PC-9 (cell line): ENCODE results near the gene CST8. TPM values are rescaled to one million over a fixed set of nuclear protein-coding genes. Genes with fewer than 3 reads are reported as not detected.

Source experiments
- BruUV-seq: library from RNA; stranded (reverse); fragments of 400-500 nt; replicated peaks from 2 replicates; lab custom pipeline; 2021; lab: Mats Ljungman, UMichigan
- CTCF ChIA-PET: fragments of 300-600 bp; sonication (Branson Sonifier 250); formaldehyde crosslinking; loops from one replicate; lab custom pipeline; 2022; ENCODE audit warnings: antibody characterized with exemption; lab: Charles Lee
- POLR2A ChIA-PET: fragments of 300-600 bp; sonication (Branson Sonifier 250); formaldehyde crosslinking; loops from one replicate; lab custom pipeline; 2022; ENCODE audit warnings: antibody characterized with exemption; ENCODE audit not compliant: unreplicated experiment; lab: Charles Lee
- DNase-seq, 2 experiments: peaks; one replicate each; pipeline versions ENCODE4 v3.0.0 to v3.0.0-alpha.2; 2015 to 2022; ENCODE audit warnings: mixed read lengths in 1 of 2
- H2AFZ ChIP-seq: fragments of 200-600 bp; sonication (generic); 2 replicates; pipeline ENCODE4 v1.8.1; 2017; ENCODE audit warnings: antibody characterized with exemption
- H3F3A ChIP-seq: fragments of 200-600 bp; sonication (generic); 2 replicates; pipeline ENCODE4 v1.8.1; 2017; ENCODE audit warnings: antibody characterized with exemption, mild to moderate bottlenecking, low read depth; ENCODE audit not compliant: insufficient read depth
- H3K27ac ChIP-seq: fragments of 200-600 bp; sonication (generic); 2 replicates; pipeline ENCODE4 v1.6.1; 2016; ENCODE audit warnings: mixed run types
- H3K27me3 ChIP-seq: fragments of 200-600 bp; sonication (generic); 2 replicates; pipeline ENCODE4 v1.6.1; 2016; ENCODE audit warnings: low read depth, mixed run types; ENCODE audit not compliant: insufficient read depth
- H3K36me3 ChIP-seq: fragments of 200-600 bp; sonication (generic); 2 replicates; pipeline ENCODE4 v1.6.1; 2016; ENCODE audit warnings: low read depth, mixed run types
- H3K4me1 ChIP-seq: fragments of 200-600 bp; sonication (generic); replicated peaks from 2 replicates; pipeline ENCODE4 v1.6.1; 2016; ENCODE audit warnings: mixed run types; ENCODE audit not compliant: insufficient read depth
- H3K4me2 ChIP-seq: fragments of 200-600 bp; sonication (generic); 2 replicates; pipeline ENCODE4 v1.6.1; 2017; ENCODE audit warnings: mixed run types
- H3K4me3 ChIP-seq: fragments of 200-600 bp; sonication (generic); 2 replicates; pipeline ENCODE4 v1.6.1; 2016; ENCODE audit warnings: mixed run types
- H3K79me2 ChIP-seq: fragments of 200-600 bp; sonication (generic); 2 replicates; pipeline ENCODE4 v1.6.1; 2017; ENCODE audit warnings: low read depth, mixed run types
- H3K9me2 ChIP-seq: fragments of 200-600 bp; sonication (generic); 2 replicates; pipeline ENCODE4 v1.8.1; 2017; ENCODE audit warnings: mild to moderate bottlenecking; ENCODE audit not compliant: insufficient read depth
- H3K9me3 ChIP-seq: fragments of 200-600 bp; sonication (generic); 2 replicates; pipeline ENCODE4 v1.8.1; 2016; ENCODE audit warnings: low read depth; ENCODE audit not compliant: insufficient read depth
- H4K20me1 ChIP-seq: fragments of 200-600 bp; sonication (generic); 2 replicates; pipeline ENCODE4 v1.8.1; 2017; ENCODE audit not compliant: insufficient read depth
- CTCF ChIP-seq: fragments of 200-600 bp; sonication (generic); conservative IDR thresholded peaks from 2 replicates; pipeline ENCODE4 v1.6.1; 2017; ENCODE audit warnings: mixed run types, antibody characterized with exemption, mild to moderate bottlenecking, moderate library complexity
- EZH2 ChIP-seq: fragments of 200-600 bp; sonication (generic); IDR thresholded peaks from 2 replicates; pipeline ENCODE4 v1.8.0; 2017; ENCODE audit warnings: antibody characterized with exemption, low read depth
- intact Hi-C: fragments of 100-400 bp; cut with micrococcal nuclease; formaldehyde crosslinking; loops from one replicate; pipeline ENCODE4 v1.10.0; 2022; ENCODE audit not compliant: unreplicated experiment
- total RNA-seq: library from RNA; stranded (reverse); gene quantifications from 2 replicates; pipeline ENCODE4 v1.2.3, GENCODE V29; 2021

The CST8 gene
- total RNA-seq, 1 experiment from 2014 or later: not detected

GRCh38 chr20:23526850-23527249 is 35.9 kb downstream of the CST8 start:
- no peak overlapping the region for H3K4me3 ChIP-seq
- H3K27ac ChIP-seq: no peak overlapping the region
- H3K27me3 ChIP-seq: peaks cover 4% of the 10 kb centered on the region; the same call in 1 of the 2 replicates
- ChIA-PET CTCF (interaction anchor here (0.7 kb wide), 1 partner anchor 7 kb away, joined by 7 read pairs; no protein-coding TSS in a partner anchor), POLR2A (no interaction called here)
- no TSS peak for BruUV-seq
- H3K36me3 ChIP-seq: no peaks in the 10 kb centered on the region
- no peak overlapping the region for H3K4me2 ChIP-seq
- TF ChIP-seq EZH2 (no peak), CTCF (no peak)
- H3K4me1 ChIP-seq: no peaks in the 10 kb centered on the region
- H3F3A ChIP-seq: no peaks in the 10 kb centered on the region
- H2AFZ ChIP-seq: no peak overlapping the region
- peaks cover 22% of the 10 kb centered on the region for H3K9me3 ChIP-seq
- intact Hi-C loops: no loop called here
- no peaks in the 10 kb centered on the region for H3K9me2 ChIP-seq
- no peaks in the 10 kb centered on the region for H4K20me1 ChIP-seq
- no peaks in the 10 kb centered on the region for H3K79me2 ChIP-seq
- DNase-seq: peak in 1 of 2 experiments; percentile 6

- H3K4me3 ChIP-seq: no peak overlapping the region
- intact Hi-C loops: no loop called here
- TF ChIP-seq EZH2 (no peak), CTCF (no peak)
- H3F3A ChIP-seq: no peaks in the 10 kb centered on the region
- H3K9me3 ChIP-seq: peaks cover 22% of the 10 kb centered on the region
- no TSS peak for BruUV-seq
- peak in 1 of 2 experiments; percentile 15 for DNase-seq
- ChIA-PET CTCF (no interaction called here), POLR2A (no interaction called here)
- H3K36me3 ChIP-seq: no peaks in the 10 kb centered on the region
- H3K4me1 ChIP-seq: no peaks in the 10 kb centered on the region
- H3K79me2 ChIP-seq: no peaks in the 10 kb centered on the region
- no peaks in the 10 kb centered on the region for H3K27me3 ChIP-seq
- no peak overlapping the region for H3K27ac ChIP-seq
- no peaks in the 10 kb centered on the region for H4K20me1 ChIP-seq
- no peak overlapping the region for H2AFZ ChIP-seq
- no peaks in the 10 kb centered on the region for H3K9me2 ChIP-seq
- H3K4me2 ChIP-seq: no peak overlapping the region
These were observed 38.0 kb downstream of the CST8 start for GRCh38 chr20:23528867-23529431.

- H4K20me1 ChIP-seq: no peaks in the 10 kb centered on the region
- H3K9me3 ChIP-seq: peaks cover 22% of the 10 kb centered on the region
- CTCF ChIA-PET: no interaction called here
- H2AFZ ChIP-seq: no peak overlapping the region
- H3K9me2 ChIP-seq: no peaks in the 10 kb centered on the region
- H3K79me2 ChIP-seq: no peaks in the 10 kb centered on the region
- no TSS peak for BruUV-seq
- POLR2A ChIA-PET: no interaction called here
- H3K4me1 ChIP-seq: no peaks in the 10 kb centered on the region
- H3K27ac ChIP-seq: no peak overlapping the region
- H3K36me3 ChIP-seq: no peaks in the 10 kb centered on the region
- H3K27me3 ChIP-seq: no peaks in the 10 kb centered on the region
- H3F3A ChIP-seq: no peaks in the 10 kb centered on the region
- H3K4me3 ChIP-seq: no peak overlapping the region
- peak in 1 of 2 experiments; percentile 5 for DNase-seq
- TF ChIP-seq EZH2 (no peak), CTCF (no peak)
- no peak overlapping the region for H3K4me2 ChIP-seq
- intact Hi-C loops: no loop called here
These were observed 40.1 kb downstream of the CST8 start for GRCh38 chr20:23530937-23531567.
